K562 (cell line): ENCODE results near the gene PHETA1. TPM values are rescaled to one million over a fixed set of nuclear protein-coding genes. Genes with fewer than 3 reads are reported as not detected.

ENCODE experiments used
- BMI1 ChIP-seq: fragments of 150-350 bp; IDR thresholded peaks from 2 replicates; pipeline ENCODE4 v1.6.1; 2014; ENCODE audit warnings: low read length
- DPF2 ChIP-seq: fragments of 450-650 bp; IDR thresholded peaks from 2 replicates; pipeline ENCODE4 v1.6.1; 2016
- E2F3 ChIP-seq: fragments of 250-450 bp; sonication (Bioruptor Pico); IDR thresholded peaks from 2 replicates; pipeline ENCODE4 v1.4.0; 2020; ENCODE audit warnings: mild to moderate bottlenecking
- GATAD2B ChIP-seq: fragments of 450-650 bp; IDR thresholded peaks from 2 replicates; pipeline ENCODE4 v1.6.1; 2017; ENCODE audit warnings: mild to moderate bottlenecking, borderline replicate concordance
- ILK ChIP-seq: fragments of 450-650 bp; IDR thresholded peaks from 2 replicates; pipeline ENCODE4 v1.6.1; 2016; ENCODE audit warnings: missing genetic modification characterization, low read depth, mild to moderate bottlenecking, missing compliant biosample characterization, moderate library complexity, borderline replicate concordance
- MAZ ChIP-seq, 2 experiments: fragments of 450-650 bp in 1 of 2; sonication (generic) in 1 of 2; formaldehyde crosslinking; IDR thresholded peaks in 1 of 2; conservative IDR thresholded peaks in 1 of 2; 2 replicates each; pipeline versions ENCODE4 v1.4.0 to v1.5.0; 2020; ENCODE audit warnings: mild to moderate bottlenecking in 1 of 2, missing genetic modification reagents in 1 of 2
- MBD2 ChIP-seq: sonication (generic); IDR thresholded peaks from 2 replicates; pipeline ENCODE4 v1.6.1; 2016; ENCODE audit warnings: low read depth, borderline replicate concordance
- MIER1 ChIP-seq: fragments of 450-650 bp; IDR thresholded peaks from 2 replicates; pipeline ENCODE4 v1.6.1; 2016; ENCODE audit warnings: antibody characterized with exemption, mild to moderate bottlenecking, low read depth
- NFE2 ChIP-seq: IDR thresholded peaks from 2 replicates; pipeline ENCODE4 v1.6.1; 2014; ENCODE audit warnings: antibody characterized with exemption, low read depth
- NFIX ChIP-seq: fragments of 250-450 bp; sonication (Bioruptor Pico); IDR thresholded peaks from 2 replicates; pipeline ENCODE4 v1.4.0; 2020; ENCODE audit warnings: low read depth, mild to moderate bottlenecking, moderate library complexity
- NFXL1 ChIP-seq: fragments of 450-650 bp; formaldehyde crosslinking; IDR thresholded peaks from 2 replicates; pipeline ENCODE4 v1.4.0; 2021; ENCODE audit warnings: mild to moderate bottlenecking
- NONO ChIP-seq, 2 experiments: fragments of 200-400 bp in 1 of 2; fragments of 450-650 bp in 1 of 2; formaldehyde crosslinking in 1 of 2; IDR thresholded peaks; 2 replicates each; pipeline ENCODE4 v1.6.1; 2017; ENCODE audit warnings: low read depth in 2 of 2, mild to moderate bottlenecking in 2 of 2, moderate library complexity in 2 of 2, low read length in 1 of 2
- NR3C1 ChIP-seq: sonication (generic); formaldehyde crosslinking; IDR thresholded peaks from 2 replicates; pipeline ENCODE4 v1.8.1; 2022; ENCODE audit warnings: missing genetic modification reagents
- RB1 ChIP-seq: fragments of 450-650 bp; IDR thresholded peaks from 2 replicates; pipeline ENCODE4 v1.6.1; 2017; ENCODE audit warnings: low read depth, mild to moderate bottlenecking
- RUNX1 ChIP-seq: sonication (generic); IDR thresholded peaks from 2 replicates; pipeline ENCODE4 v1.6.1; 2016; ENCODE audit warnings: antibody characterized with exemption, low read depth
- SIN3B ChIP-seq: fragments of 450-650 bp; IDR thresholded peaks from 2 replicates; pipeline ENCODE4 v1.6.1; 2017; ENCODE audit warnings: low read depth, mild to moderate bottlenecking, moderate library complexity
- ZFP1 ChIP-seq: fragments of 450-650 bp; formaldehyde crosslinking; IDR thresholded peaks from 2 replicates; pipeline ENCODE4 v1.4.0; 2020; ENCODE audit warnings: mild to moderate bottlenecking, mixed read lengths
- ZFPM2 ChIP-seq: fragments of 250-450 bp; sonication (Bioruptor Pico); IDR thresholded peaks from 2 replicates; pipeline ENCODE4 v1.5.1; 2022; ENCODE audit warnings: mild to moderate bottlenecking
- ZKSCAN8 ChIP-seq: fragments of 200-800 bp; sonication (Bioruptor generic); IDR thresholded peaks from 2 replicates; pipeline ENCODE4 v1.6.1; 2016; ENCODE audit warnings: missing genetic modification characterization, missing compliant biosample characterization
- ZNF134 ChIP-seq: fragments of 250-450 bp; sonication (Bioruptor Pico); conservative IDR thresholded peaks from 2 replicates; pipeline ENCODE4 v1.4.0; 2020
- ZNF212 ChIP-seq: fragments of 450-650 bp; formaldehyde crosslinking; IDR thresholded peaks from 2 replicates; pipeline ENCODE4 v1.4.0; 2020; ENCODE audit warnings: mild to moderate bottlenecking
- polyA plus RNA-seq, 8 experiments: library from polyadenylated mRNA; depleted of rRNA in 4 of 8; stranded (reverse) in 5 of 8; unstranded in 3 of 8; fragments of >200 nt; fragmentation: Nextera tagmentation in 2 of 8; fragmentation: Illumina TruSeq in 1 of 8; extraction: Ambion mirVana in 2 of 8; extraction: Trizol in 1 of 8; gene quantifications; 2 replicates each; pipeline versions ENCODE4 v1.2.1 to v1.2.3, GENCODE V29; 2011 to 2014; ENCODE audit warnings: inconsistent platforms in 1 of 8, missing spikeins in 1 of 8
- total RNA-seq, 7 experiments: library from RNA; depleted of rRNA in 6 of 7; stranded (reverse); fragments of >200 nt in 6 of 7; fragmentation: Illumina TruSeq in 2 of 7; extraction: Trizol in 2 of 7; gene quantifications; 2 replicates each; pipeline versions ENCODE4 v1.2.1 to v1.2.3, GENCODE V29; 2011 to 2021; ENCODE audit warnings: low replicate concordance in 1 of 7
- TF ChIP-seq, protein P1 (sequence below): fragments of 450-650 bp; IDR thresholded peaks from one replicate; pipeline ENCODE4 v1.6.1; 2018; ENCODE audit warnings: mild to moderate bottlenecking, moderate library complexity; ENCODE audit not compliant: partially characterized antibody
- TF ChIP-seq, protein P2 (sequence below): fragments of 450-650 bp; IDR thresholded peaks from 2 replicates; pipeline ENCODE4 v1.6.1; 2016; ENCODE audit warnings: mild to moderate bottlenecking
- TF ChIP-seq, protein P3 (sequence below): IDR thresholded peaks from 2 replicates; pipeline ENCODE4 v1.6.1; 2012; ENCODE audit warnings: low read depth, low read length, improper control_type of control experiment, borderline replicate concordance
- TF ChIP-seq, protein P4 (sequence below): fragments of 250-450 bp; sonication (Bioruptor Pico); IDR thresholded peaks from 2 replicates; pipeline ENCODE4 v1.6.1; 2021; ENCODE audit warnings: mild to moderate bottlenecking

PHETA1 gene
- total and polyA plus RNA-seq, 9 of the 15 experiments (the other 6 are each of a cell fraction or from before 2014, with no cell fraction given): 0.03 to 12.4 (median 3.0) TPM

DNA sequence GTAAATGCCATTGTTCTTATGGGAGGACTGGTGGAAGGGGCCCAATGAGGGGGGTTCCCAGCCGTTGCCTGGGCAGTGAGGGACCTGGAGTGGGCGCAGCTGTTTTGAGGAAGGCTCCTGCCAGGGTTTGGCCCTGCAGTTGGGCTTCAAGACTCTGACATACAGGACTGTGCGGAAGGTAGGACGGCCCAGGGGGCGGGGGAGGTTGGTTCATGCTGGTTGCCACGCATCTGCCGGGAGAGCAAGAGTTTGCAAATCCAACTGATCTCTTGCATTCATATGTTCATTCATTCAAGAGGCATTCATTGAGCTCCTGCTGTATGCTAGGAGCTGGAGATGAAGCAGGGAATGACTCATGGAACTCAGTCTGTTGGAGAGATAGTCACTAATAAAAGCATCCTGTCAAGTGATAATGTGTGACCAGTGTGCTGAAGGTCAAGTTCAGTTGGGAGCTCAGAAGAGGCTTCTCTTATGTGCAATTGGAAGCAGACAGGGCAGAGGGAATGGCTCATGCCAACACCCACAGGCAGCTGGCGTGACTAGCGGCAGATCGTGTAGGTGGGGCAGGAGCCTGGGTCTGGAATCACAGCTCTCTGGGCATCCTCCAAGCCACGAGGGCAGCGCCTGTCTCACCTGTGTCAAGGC, 44.7 kb upstream of the PHETA1 start (continued):
- TF ChIP-seq, protein P1, sequence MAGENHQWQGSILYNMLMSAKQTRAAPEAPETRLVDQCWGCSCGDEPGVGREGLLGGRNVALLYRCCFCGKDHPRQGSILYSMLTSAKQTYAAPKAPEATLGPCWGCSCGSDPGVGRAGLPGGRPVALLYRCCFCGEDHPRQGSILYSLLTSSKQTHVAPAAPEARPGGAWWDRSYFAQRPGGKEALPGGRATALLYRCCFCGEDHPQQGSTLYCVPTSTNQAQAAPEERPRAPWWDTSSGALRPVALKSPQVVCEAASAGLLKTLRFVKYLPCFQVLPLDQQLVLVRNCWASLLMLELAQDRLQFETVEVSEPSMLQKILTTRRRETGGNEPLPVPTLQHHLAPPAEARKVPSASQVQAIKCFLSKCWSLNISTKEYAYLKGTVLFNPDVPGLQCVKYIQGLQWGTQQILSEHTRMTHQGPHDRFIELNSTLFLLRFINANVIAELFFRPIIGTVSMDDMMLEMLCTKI: no peak
- no peak for TF ChIP-seq GATAD2B
- TF ChIP-seq ZNF134 (CRISPR knock-in tag): no peak
- TF ChIP-seq, protein P2, sequence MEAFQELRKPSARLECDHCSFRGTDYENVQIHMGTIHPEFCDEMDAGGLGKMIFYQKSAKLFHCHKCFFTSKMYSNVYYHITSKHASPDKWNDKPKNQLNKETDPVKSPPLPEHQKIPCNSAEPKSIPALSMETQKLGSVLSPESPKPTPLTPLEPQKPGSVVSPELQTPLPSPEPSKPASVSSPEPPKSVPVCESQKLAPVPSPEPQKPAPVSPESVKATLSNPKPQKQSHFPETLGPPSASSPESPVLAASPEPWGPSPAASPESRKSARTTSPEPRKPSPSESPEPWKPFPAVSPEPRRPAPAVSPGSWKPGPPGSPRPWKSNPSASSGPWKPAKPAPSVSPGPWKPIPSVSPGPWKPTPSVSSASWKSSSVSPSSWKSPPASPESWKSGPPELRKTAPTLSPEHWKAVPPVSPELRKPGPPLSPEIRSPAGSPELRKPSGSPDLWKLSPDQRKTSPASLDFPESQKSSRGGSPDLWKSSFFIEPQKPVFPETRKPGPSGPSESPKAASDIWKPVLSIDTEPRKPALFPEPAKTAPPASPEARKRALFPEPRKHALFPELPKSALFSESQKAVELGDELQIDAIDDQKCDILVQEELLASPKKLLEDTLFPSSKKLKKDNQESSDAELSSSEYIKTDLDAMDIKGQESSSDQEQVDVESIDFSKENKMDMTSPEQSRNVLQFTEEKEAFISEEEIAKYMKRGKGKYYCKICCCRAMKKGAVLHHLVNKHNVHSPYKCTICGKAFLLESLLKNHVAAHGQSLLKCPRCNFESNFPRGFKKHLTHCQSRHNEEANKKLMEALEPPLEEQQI: no peak
- TF ChIP-seq BMI1: no peak
- TF ChIP-seq ZKSCAN8 (CRISPR knock-in tag): peak; percentile 100
- no peak for TF ChIP-seq NFXL1 (CRISPR knock-in tag)
- TF ChIP-seq RB1: no peak
- TF ChIP-seq MIER1: no peak
- TF ChIP-seq DPF2: peak; percentile 56
- no peak for TF ChIP-seq NFIX
- TF ChIP-seq ZFPM2: no peak
- 0 out of 2 replicates have a peak, but pooled peaks have one; percentile 23 for TF ChIP-seq NFE2
- TF ChIP-seq SIN3B: no peak
- no peak for TF ChIP-seq ZNF212 (CRISPR knock-in tag)
- TF ChIP-seq MAZ (CRISPR knock-in tag; conservative IDR thresholded peaks at IDR 0.05 in 1 of 2, IDR thresholded peaks at IDR 0.05 in 1 of 2): no peak
- TF ChIP-seq, protein P3, sequence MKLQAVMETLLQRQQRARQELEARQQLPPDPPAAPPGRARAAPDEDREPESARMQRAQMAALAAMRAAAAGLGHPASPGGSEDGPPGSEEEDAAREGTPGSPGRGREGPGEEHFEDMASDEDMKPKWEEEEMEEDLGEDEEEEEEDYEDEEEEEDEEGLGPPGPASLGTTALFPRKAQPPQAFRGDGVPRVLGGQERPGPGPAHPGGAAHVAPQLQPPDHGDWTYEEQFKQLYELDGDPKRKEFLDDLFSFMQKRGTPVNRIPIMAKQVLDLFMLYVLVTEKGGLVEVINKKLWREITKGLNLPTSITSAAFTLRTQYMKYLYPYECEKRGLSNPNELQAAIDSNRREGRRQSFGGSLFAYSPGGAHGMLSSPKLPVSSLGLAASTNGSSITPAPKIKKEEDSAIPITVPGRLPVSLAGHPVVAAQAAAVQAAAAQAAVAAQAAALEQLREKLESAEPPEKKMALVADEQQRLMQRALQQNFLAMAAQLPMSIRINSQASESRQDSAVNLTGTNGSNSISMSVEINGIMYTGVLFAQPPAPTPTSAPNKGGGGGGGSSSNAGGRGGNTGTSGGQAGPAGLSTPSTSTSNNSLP: 0 out of 2 replicates have a peak, but pooled peaks have one; percentile 16
- no peak for TF ChIP-seq ZFP1 (CRISPR knock-in tag)
- TF ChIP-seq, protein P4, sequence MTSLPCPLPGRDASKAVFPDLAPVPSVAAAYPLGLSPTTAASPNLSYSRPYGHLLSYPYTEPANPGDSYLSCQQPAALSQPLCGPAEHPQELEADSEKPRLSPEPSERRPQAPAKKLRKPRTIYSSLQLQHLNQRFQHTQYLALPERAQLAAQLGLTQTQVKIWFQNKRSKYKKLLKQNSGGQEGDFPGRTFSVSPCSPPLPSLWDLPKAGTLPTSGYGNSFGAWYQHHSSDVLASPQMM (CRISPR knock-in tag): no peak
- TF ChIP-seq NONO (IDR thresholded peaks at IDR 0.05; ENCODE audit: low read depth in 2 of 2, low read length in 1 of 2): no peak
- TF ChIP-seq MBD2: no peak
- TF ChIP-seq ILK (tag): no peak
- TF ChIP-seq RUNX1: no peak
- no peak for TF ChIP-seq NR3C1 (CRISPR knock-in tag)
- TF ChIP-seq E2F3 (CRISPR knock-in tag): no peak
